Neural progenitor cell (in vitro differentiated cells): Measurements from ENCODE around the gene NKAIN4. TPM values are rescaled to one million over a fixed set of nuclear protein-coding genes. Genes with fewer than 3 reads are reported as not detected.

Source experiments
- DNase-seq: peaks from one replicate; pipeline ENCODE4 v3.0.0-alpha.2; 2016; ENCODE audit warnings: low spot score
- H2AFZ ChIP-seq: fragments of 200-600 bp; sonication (generic); replicated peaks from 2 replicates; pipeline ENCODE4 v1.6.1; 2016; ENCODE audit warnings: antibody characterized with exemption
- H3F3A ChIP-seq: fragments of 200-600 bp; sonication (generic); 2 replicates; pipeline ENCODE4 v1.6.1; 2016; ENCODE audit warnings: antibody characterized with exemption, low read depth
- H3K27ac ChIP-seq: fragments of 200-600 bp; sonication (generic); 2 replicates; pipeline ENCODE4 v1.5.1; 2016; ENCODE audit warnings: mild to moderate bottlenecking
- H3K27me3 ChIP-seq: fragments of 200-600 bp; sonication (generic); 2 replicates; pipeline ENCODE4 v1.6.1; 2016; ENCODE audit warnings: mild to moderate bottlenecking, moderate library complexity
- H3K36me3 ChIP-seq: fragments of 200-600 bp; sonication (generic); 2 replicates; pipeline ENCODE4 v1.5.1; 2016
- H3K4me1 ChIP-seq: fragments of 200-600 bp; sonication (generic); 2 replicates; pipeline ENCODE4 v1.6.1; 2016; ENCODE audit warnings: mixed run types
- H3K4me2 ChIP-seq: fragments of 200-600 bp; sonication (generic); 2 replicates; pipeline ENCODE4 v1.6.1; 2016
- H3K4me3 ChIP-seq: fragments of 200-600 bp; sonication (generic); 2 replicates; pipeline ENCODE4 v1.5.1; 2016
- H3K79me2 ChIP-seq: fragments of 200-600 bp; sonication (generic); 2 replicates; pipeline ENCODE4 v1.6.1; 2016; ENCODE audit warnings: low read depth
- H3K9ac ChIP-seq: fragments of 200-600 bp; sonication (generic); 2 replicates; pipeline ENCODE4 v1.6.1; 2016
- H3K9me3 ChIP-seq: fragments of 200-600 bp; sonication (generic); 2 replicates; pipeline ENCODE4 v1.5.1; 2016; ENCODE audit warnings: low read depth
- H4K20me1 ChIP-seq: fragments of 200-600 bp; sonication (generic); 2 replicates; pipeline ENCODE4 v1.6.1; 2016; ENCODE audit warnings: low read depth
- H3K27ac Mint-ChIP-seq: 3 replicates; pipeline ENCODE4 v1.8.0; 2021; ENCODE audit warnings: mixed read lengths
- H3K27me3 Mint-ChIP-seq: 2 replicates; pipeline ENCODE4 v1.8.0; 2022; ENCODE audit warnings: low read depth, mild to moderate bottlenecking, inconsistent platforms, moderate library complexity, mixed read lengths; ENCODE audit not compliant: insufficient read depth
- H3K36me3 Mint-ChIP-seq: 3 replicates; pipeline ENCODE4 v1.8.0; 2021; ENCODE audit warnings: mixed read lengths
- H3K4me1 Mint-ChIP-seq: 3 replicates; pipeline ENCODE4 v1.8.0; 2021; ENCODE audit warnings: mixed read lengths
- H3K4me3 Mint-ChIP-seq: 3 replicates; pipeline ENCODE4 v1.8.0; 2021; ENCODE audit warnings: mild to moderate bottlenecking, moderate library complexity, mixed read lengths
- H3K9me3 Mint-ChIP-seq: 3 replicates; pipeline ENCODE4 v1.8.0; 2020; ENCODE audit warnings: mixed read lengths
- EZH2 ChIP-seq: fragments of 200-600 bp; sonication (generic); IDR thresholded peaks from 2 replicates; pipeline ENCODE4 v1.6.1; 2017; ENCODE audit warnings: antibody characterized with exemption, mild to moderate bottlenecking, moderate library complexity
- EZH2phosphoT487 ChIP-seq: fragments of 200-600 bp; sonication (generic); IDR thresholded peaks from 2 replicates; pipeline ENCODE4 v1.6.1; 2017; ENCODE audit warnings: antibody characterized with exemption
- total RNA-seq: library from RNA; depleted of rRNA; stranded (reverse); fragments of >200 nt; gene quantifications from 2 replicates; pipeline ENCODE4 v1.2.3, GENCODE V29; 2015; ENCODE audit warnings: low replicate concordance
- TF ChIP-seq, protein P1 (sequence below): fragments of 200-600 bp; sonication (generic); IDR thresholded peaks from 2 replicates; pipeline ENCODE4 v1.5.1; 2017; ENCODE audit warnings: antibody characterized with exemption, mild to moderate bottlenecking

Gene NKAIN4
- total RNA-seq, 1 donor from 2014 or later: 9.7 TPM

DNA sequence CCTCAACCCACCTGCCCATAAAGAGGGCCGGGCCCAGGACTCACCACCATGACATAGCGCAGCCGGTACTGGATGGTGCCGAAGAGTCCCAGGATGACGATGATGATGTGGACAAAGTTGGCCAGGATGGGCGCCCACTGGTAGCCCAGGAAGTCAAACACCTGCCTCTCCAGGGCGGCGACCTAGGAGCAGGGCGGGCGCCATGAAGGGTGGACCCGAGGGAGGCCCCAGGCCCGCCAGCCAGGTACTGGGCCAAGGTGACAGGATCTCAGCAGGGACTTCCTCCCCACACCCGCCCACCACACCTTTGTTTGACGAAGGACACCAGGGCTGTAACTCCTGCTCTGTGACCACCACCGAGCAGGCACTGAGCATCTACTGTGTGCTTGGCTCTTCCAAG is 4.4 kb downstream of the NKAIN4 start:
- H3K9me3 ChIP-seq: no peaks in the 10 kb centered on the region
- H3K27me3 Mint-ChIP-seq: peaks cover 13% of the 10 kb centered on the region
- H3K4me2 ChIP-seq: no peak overlapping the region
- peaks cover 26% of the 10 kb centered on the region for H3K4me1 ChIP-seq
- peaks cover 15% of the 10 kb centered on the region for H4K20me1 ChIP-seq
- H3K36me3 ChIP-seq: no peaks in the 10 kb centered on the region
- peaks cover 45% of the 10 kb centered on the region for H3K4me1 Mint-ChIP-seq
- peaks cover 4% of the 10 kb centered on the region for H3K9me3 Mint-ChIP-seq
- no peak overlapping the region for H2AFZ ChIP-seq
- no peak overlapping the region for H3K9ac ChIP-seq
- peaks cover 4% of the 10 kb centered on the region for H3K36me3 Mint-ChIP-seq
- H3K27ac ChIP-seq: no peak overlapping the region
- H3F3A ChIP-seq: peaks cover 32% of the 10 kb centered on the region
- no peak for DNase-seq
- TF ChIP-seq, protein P1, sequence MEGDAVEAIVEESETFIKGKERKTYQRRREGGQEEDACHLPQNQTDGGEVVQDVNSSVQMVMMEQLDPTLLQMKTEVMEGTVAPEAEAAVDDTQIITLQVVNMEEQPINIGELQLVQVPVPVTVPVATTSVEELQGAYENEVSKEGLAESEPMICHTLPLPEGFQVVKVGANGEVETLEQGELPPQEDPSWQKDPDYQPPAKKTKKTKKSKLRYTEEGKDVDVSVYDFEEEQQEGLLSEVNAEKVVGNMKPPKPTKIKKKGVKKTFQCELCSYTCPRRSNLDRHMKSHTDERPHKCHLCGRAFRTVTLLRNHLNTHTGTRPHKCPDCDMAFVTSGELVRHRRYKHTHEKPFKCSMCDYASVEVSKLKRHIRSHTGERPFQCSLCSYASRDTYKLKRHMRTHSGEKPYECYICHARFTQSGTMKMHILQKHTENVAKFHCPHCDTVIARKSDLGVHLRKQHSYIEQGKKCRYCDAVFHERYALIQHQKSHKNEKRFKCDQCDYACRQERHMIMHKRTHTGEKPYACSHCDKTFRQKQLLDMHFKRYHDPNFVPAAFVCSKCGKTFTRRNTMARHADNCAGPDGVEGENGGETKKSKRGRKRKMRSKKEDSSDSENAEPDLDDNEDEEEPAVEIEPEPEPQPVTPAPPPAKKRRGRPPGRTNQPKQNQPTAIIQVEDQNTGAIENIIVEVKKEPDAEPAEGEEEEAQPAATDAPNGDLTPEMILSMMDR: no peak
- TF ChIP-seq EZH2phosphoT487: no peak
- no peak for TF ChIP-seq EZH2
- H3K4me3 Mint-ChIP-seq: peak overlapping the region; percentile 12
- H3K79me2 ChIP-seq: no peaks in the 10 kb centered on the region
- H3K27me3 ChIP-seq: peaks cover 21% of the 10 kb centered on the region
- no peak overlapping the region for H3K4me3 ChIP-seq
- H3K27ac Mint-ChIP-seq: no peak overlapping the region

GRCh38 chr20:63248835-63249591 is 5.2 kb downstream of the NKAIN4 start:
- H3K4me3 ChIP-seq: no peak overlapping the region
- no peak overlapping the region for H2AFZ ChIP-seq
- TF ChIP-seq, protein P1: no peak
- TF ChIP-seq EZH2phosphoT487 (no peak), EZH2 (no peak)
- H3K4me1 ChIP-seq: peaks cover 23% of the 10 kb centered on the region
- Mint-ChIP-seq H3K4me3 (peak overlapping the region; percentile 57), H3K27me3 (peaks cover 11% of the 10 kb centered on the region), H3K9me3 (peaks cover 4% of the 10 kb centered on the region), H3K36me3 (peaks cover 4% of the 10 kb centered on the region), H3K4me1 (peaks cover 43% of the 10 kb centered on the region), H3K27ac (peak overlapping the region; percentile 63)
- peaks cover 23% of the 10 kb centered on the region for H3F3A ChIP-seq
- H3K9ac ChIP-seq: no peak overlapping the region
- no peak for DNase-seq
- no peaks in the 10 kb centered on the region for H3K36me3 ChIP-seq
- no peaks in the 10 kb centered on the region for H3K79me2 ChIP-seq
- no peaks in the 10 kb centered on the region for H3K9me3 ChIP-seq
- H3K4me2 ChIP-seq: no peak overlapping the region
- peaks cover 15% of the 10 kb centered on the region for H4K20me1 ChIP-seq
- H3K27me3 ChIP-seq: peaks cover 12% of the 10 kb centered on the region
- H3K27ac ChIP-seq: no peak overlapping the region

- peaks cover 10% of the 10 kb centered on the region for H4K20me1 ChIP-seq
- no peaks in the 10 kb centered on the region for H3K36me3 ChIP-seq
- no peak overlapping the region for H3K27ac ChIP-seq
- peaks cover 11% of the 10 kb centered on the region for H3F3A ChIP-seq
- no peak for DNase-seq
- no peaks in the 10 kb centered on the region for H3K79me2 ChIP-seq
- H3K9me3 ChIP-seq: no peaks in the 10 kb centered on the region
- H3K27ac Mint-ChIP-seq: no peak overlapping the region
- TF ChIP-seq, protein P1: no peak
- TF ChIP-seq EZH2 (no peak), EZH2phosphoT487 (no peak)
- peaks cover 43% of the 10 kb centered on the region for H3K4me1 Mint-ChIP-seq
- H3K4me1 ChIP-seq: peaks cover 21% of the 10 kb centered on the region
- H2AFZ ChIP-seq: no peak overlapping the region
- H3K27me3 ChIP-seq: no peaks in the 10 kb centered on the region
- peaks cover 4% of the 10 kb centered on the region for H3K36me3 Mint-ChIP-seq
- H3K4me2 ChIP-seq: no peak overlapping the region
- H3K4me3 Mint-ChIP-seq: no peak overlapping the region
- H3K27me3 Mint-ChIP-seq: peaks cover 11% of the 10 kb centered on the region
- H3K9me3 Mint-ChIP-seq: peaks cover 4% of the 10 kb centered on the region
- no peak overlapping the region for H3K9ac ChIP-seq
- no peak overlapping the region for H3K4me3 ChIP-seq
These were observed 6.5 kb downstream of the NKAIN4 start for GRCh38 chr20:63247671-63248228.
